GM12801 (cell line): Measurements from ENCODE around the gene CTNNBIP1.

Experiments
- CTCF ChIP-seq: IDR thresholded peaks from one replicate; pipeline ENCODE4 v1.5.1; 2011; ENCODE audit warnings: control low read depth; ENCODE audit not compliant: insufficient read length; ENCODE audit errors: extremely low read depth

CTNNBIP1 gene

GRCh38 chr1:9869831-9870251, 40.2 kb downstream of the CTNNBIP1 start:
- no peak for TF ChIP-seq CTCF

GRCh38 chr1:9868244-9868590, 41.9 kb downstream of the CTNNBIP1 start:
- TF ChIP-seq CTCF: no peak

- peak; percentile 74 for TF ChIP-seq CTCF
Measured at GRCh38 chr1:9867408-9868243, 42.4 kb downstream of the CTNNBIP1 start.

- no peak for TF ChIP-seq CTCF
Measured at GRCh38 chr1:9866836-9867235, 43.2 kb downstream of the CTNNBIP1 start.

- no peak for TF ChIP-seq CTCF
Measured at GRCh38 chr1:9865724-9866123, 44.3 kb downstream of the CTNNBIP1 start.

GRCh38 chr1:9863371-9863770, 46.7 kb downstream of the CTNNBIP1 start:
- no peak for TF ChIP-seq CTCF

- TF ChIP-seq CTCF: no peak
Measured at GRCh38 chr1:9861360-9861759, 48.7 kb downstream of the CTNNBIP1 start.
